Stimulated activated CD4-positive, alpha-beta T cell treated with anti-CD3 and anti-CD28 coated beads, Interleukin-4, amount 100 ng/mL, for 4 hours (primary cell): ENCODE data around the gene SYCN.

Source experiments
- DNase-seq, 2 experiments: peaks; one replicate each; pipeline ENCODE4 v3.0.0-alpha.2; 2020

Gene SYCN

DNA sequence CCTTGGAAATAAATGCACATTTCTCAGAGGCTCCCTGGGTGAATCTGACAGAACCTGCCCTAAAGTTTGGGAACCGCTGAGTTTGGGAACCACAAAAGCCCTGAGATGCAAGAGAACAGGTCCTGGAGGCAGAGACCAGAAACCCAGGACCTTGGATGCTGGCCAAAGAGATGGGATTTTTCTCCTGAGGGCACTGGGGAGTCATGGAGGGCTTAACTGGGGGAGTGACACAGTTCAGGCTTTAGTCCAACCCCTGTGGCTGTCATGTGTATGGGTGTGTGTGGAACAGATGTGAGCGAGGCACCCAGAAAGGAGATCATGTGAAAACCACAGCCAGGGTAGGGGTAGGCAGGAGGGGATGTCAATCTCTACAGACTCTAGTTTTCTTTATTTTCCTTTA is 11.2 kb downstream of the SYCN start:
- no peak for DNase-seq

DNA sequence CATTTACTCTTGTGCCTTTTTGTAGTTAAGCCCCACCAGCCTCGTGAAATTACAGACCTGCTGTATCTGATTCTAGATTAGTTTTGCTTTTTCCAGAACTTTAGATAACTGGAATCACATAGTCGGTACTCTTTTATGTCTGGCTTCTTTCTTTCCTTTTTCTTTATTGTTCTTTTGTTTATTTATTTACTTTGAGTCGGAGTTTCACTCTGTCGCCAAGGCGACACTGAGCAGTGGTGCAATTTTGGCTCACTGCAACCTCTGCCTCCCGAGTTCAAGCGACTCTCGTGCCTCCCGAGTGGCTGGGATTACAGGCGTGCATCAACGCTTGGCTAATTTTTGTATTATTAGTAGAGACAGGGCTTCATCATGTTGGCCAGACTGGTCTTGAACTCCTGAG is 13.3 kb downstream of the SYCN start:
- no peak for DNase-seq

GRCh38 chr19:39188960-39189359 is 15.1 kb downstream of the SYCN start:
- no peak for DNase-seq

DNA sequence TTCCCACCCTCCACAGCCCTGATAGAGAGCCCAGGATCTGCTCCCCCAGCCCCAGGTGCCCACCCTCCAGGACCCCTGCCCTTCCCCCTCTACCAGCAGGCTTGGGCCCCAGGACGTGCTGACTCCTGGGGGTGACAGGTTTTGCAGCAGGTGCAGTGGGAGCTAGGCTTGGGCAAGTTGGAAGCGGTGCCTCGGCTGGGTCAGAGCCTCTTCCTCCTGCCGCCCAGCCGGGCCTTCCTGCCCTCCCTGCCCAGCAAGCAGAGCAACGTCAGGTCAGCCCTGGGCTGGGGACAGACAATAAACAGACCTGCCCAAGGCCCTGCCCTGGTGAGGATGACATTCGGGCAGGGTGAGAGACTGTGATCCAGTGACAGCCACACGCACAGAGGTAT is 16.5 kb downstream of the SYCN start:
- DNase-seq = no peak

GRCh38 chr19:39186391-39186790 is 17.7 kb downstream of the SYCN start:
- DNase-seq = no peak

GRCh38 chr19:39183104-39183503 is 21.0 kb downstream of the SYCN start:
- DNase-seq = no peak

- DNase-seq = no peak
These were observed 21.9 kb downstream of the SYCN start for GRCh38 chr19:39182174-39182505.

DNA sequence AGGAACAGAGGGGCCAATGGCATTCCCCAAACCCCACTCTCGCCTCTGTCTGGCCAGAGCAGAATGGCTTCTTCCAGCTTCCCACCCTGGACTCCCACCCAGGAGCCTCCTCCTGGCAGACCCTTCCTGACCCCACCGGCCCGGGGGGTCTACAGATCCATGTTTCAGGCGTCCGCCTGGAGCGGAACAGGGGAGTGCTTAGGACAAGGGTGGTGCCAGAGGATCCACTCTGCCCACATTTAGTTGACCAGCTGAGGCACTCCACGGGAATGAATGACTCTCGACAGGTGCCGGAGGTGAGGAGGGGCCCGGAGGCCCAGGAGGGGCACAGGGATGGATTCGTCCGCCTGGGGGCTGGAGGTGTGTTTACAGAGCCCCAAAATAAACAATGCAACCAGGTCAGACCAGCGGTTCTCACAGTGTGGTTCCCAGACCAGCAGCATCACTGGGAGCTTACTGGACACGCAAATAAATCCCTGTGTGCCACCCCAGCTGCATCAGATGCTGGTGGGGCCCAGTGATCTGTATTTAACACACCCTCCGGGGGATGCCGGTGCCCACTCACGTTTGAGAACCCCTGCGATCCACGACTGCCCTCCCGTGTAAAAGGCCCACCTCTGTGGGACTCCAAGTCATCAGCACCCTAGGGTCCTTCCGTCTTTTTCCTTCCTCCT is 22.4 kb downstream of the SYCN start:
- no peak for DNase-seq

GRCh38 chr19:39180749-39181148 is 23.3 kb downstream of the SYCN start:
- no peak for DNase-seq

DNA sequence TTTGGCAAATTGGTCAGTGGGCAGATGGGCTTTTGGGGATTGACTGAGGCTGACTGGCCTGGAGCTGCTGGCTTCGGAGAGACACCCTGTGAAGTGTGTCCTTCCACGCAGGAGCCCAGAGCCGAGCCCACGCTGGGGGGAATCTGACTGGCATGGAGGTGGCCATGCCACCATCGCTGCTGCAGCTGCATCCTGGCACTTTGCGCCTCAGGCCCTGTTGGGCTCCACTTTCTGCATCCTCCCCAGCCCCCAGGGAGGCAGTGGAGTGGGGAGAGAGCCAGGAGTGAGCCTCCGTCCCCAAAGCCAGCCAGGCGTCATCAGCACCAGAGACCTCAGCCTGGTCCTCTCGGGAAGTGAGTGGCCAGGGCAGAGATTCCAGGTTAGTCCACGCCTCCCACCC is 24.3 kb downstream of the SYCN start:
- DNase-seq = no peak

DNA sequence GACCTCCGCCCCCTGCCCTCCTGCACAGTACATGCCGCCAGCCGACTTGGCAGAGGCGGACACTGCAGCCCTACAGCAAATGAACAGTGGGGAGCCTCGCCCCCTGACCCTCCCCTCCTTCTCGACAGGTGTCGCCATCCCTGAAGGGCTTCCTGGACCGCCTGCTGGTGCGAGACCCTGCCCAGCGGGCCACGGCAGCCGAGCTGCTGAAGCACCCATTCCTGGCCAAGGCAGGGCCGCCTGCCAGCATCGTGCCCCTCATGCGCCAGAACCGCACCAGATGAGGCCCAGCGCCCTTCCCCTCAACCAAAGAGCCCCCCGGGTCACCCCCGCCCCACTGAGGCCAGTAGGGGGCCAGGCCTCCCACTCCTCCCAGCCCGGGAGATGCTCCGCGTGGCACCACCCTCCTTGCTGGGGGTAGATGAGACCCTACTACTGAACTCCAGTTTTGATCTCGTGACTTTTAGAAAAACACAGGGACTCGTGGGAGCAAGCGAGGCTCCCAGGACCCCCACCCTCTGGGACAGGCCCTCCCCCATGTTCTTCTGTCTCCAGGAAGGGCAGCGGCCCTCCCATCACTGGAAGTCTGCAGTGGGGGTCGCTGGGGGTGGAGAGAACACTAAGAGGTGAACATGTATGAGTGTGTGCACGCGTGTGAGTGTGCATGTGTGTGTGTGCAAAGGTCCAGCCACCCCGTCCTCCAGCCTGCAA is 25.6 kb downstream of the SYCN start:
- DNase-seq = no peak

DNA sequence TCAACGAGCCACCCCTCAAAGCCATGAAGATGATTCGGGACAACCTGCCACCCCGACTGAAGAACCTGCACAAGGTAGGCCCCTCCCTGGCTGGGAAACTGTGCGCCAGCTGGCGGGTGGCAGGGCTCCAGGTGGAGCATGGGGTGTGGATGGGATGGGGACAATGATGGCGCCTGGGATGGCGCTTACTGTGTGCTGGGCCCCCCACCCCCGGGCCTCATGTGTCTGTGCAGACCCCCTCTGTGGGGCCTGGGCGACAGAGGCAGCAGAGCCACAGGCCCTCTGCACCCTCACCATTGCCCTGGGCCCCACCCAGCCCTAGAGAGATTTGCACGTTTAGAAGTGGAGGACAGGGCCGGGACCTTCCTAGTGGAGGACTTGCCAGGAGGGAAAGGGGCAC is 26.3 kb downstream of the SYCN start:
- no peak for DNase-seq

GRCh38 chr19:39177110-39177699 is 26.9 kb downstream of the SYCN start:
- no peak for DNase-seq

DNA sequence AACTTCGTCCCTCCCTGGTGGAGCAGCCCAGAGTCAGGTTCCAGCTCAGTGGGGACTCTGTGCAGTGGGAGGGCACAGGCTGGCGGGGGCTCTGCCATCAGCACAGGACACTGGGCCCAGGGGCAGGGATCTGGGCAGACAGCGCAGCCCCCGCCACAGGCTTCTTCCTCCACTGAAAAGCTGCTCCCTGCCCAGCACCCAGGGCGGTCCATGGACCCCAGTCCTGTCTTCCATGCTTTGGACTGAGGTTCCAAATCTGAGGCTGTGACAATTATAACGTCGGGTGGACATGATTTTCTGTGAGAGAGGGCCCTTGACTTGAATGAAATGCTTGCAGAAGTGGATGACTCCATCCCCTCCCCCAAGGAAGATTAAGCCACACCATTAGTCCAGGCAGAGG is 28.5 kb downstream of the SYCN start:
- DNase-seq = no peak

DNA sequence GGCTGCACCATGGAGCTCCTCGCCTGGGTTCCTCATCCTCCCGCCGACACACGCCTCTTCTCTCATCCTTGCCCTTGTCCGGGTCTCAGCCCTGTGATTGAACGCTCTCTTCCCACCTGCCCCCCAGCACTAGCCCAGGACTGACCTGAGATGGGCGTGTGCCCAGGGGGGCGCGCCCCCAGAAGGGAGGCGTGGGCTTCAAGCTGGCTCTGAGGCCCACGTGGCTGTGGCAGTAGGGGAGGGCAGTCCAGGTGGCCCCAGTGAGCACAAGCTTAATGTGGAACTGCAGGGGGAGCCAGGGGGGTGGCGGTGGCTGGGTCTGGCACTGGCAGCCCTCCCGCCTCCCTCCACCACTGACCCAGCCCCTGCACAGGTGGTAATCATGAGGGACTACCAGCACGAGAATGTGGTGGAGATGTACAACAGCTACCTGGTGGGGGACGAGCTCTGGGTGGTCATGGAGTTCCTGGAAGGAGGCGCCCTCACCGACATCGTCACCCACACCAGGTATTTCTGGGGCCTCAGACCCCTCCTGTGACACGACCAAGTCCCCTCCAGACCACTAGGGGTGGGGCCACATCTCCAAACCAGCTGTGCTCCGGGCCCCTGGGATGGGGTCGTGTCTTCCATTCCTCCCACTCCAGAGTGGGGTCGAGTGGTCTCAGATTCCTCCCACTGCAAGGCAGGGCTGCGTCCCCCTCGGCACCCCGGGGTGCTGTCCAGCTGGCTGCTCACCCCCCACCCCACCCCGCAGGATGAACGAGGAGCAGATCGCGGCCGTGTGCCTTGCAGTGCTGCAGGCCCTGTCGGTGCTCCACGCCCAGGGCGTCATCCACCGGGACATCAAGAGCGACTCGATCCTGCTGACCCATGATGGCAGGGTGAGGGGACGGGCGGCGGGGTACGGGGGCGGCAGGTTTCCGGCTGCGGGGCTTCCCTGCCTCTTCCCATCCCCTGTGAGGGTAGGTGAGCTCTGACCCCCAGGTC is 29.2 kb downstream of the SYCN start:
- no peak for DNase-seq

DNA sequence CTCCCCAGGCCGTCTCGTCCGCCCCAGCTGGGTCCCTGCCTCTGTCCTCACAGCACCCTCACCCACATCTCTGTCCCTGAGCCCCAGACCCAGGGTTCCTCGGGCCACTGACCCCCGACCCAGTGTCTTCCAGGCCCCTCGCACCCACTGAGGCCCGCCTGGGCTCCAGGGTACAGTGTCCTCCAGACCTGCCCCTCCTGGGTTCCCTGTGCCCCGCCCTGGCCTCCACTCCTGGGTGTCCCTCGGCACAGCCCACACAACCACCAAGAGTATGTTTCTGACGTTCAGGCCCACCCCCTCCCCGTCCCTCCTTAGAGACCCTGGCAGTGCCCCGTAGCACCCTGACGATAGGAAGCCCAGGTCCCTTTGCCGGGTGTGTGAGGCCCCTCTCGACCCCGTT is 29.9 kb downstream of the SYCN start:
- DNase-seq = no peak

- DNase-seq = no peak
These were observed 30.5 kb downstream of the SYCN start for GRCh38 chr19:39173502-39173991.

GRCh38 chr19:39172700-39173501 is 31.2 kb downstream of the SYCN start:
- no peak for DNase-seq

GRCh38 chr19:39171479-39172465 is 32.3 kb downstream of the SYCN start:
- no peak for DNase-seq

- DNase-seq = no peak
These were observed 33.5 kb downstream of the SYCN start for GRCh38 chr19:39170386-39171231.
